Vagina (tissue), 2 donors: ENCODE measurements around the gene ZNF541. TPM values are rescaled to one million over a fixed set of nuclear protein-coding genes. Genes with fewer than 3 reads are reported as not detected.

ENCODE experiments used
- DNase-seq, 2 donors: peaks; one replicate each; pipeline ENCODE4 v3.0.0-alpha.2; 2017; ENCODE audit errors: extremely low spot score in 2 of 2
- H3K27ac ChIP-seq: fragments of 200-600 bp; sonication (generic); one replicate; pipeline ENCODE4 v1.5.1; 2019
- H3K27me3 ChIP-seq: fragments of 200-600 bp; sonication (generic); one replicate; pipeline ENCODE4 v1.5.1; 2019
- H3K36me3 ChIP-seq, 2 donors: fragments of 200-600 bp; sonication (generic); one replicate each; pipeline ENCODE4 v1.5.1; 2017 to 2019
- H3K4me1 ChIP-seq: fragments of 200-600 bp; sonication (generic); one replicate; pipeline ENCODE4 v1.5.1; 2019
- H3K4me3 ChIP-seq, 2 donors: fragments of 200-600 bp; sonication (generic); 1 replicate in 1 of 2; 2 replicates in 1 of 2; pipeline ENCODE4 v1.5.1; 2016 to 2019
- H3K9me3 ChIP-seq: fragments of 200-600 bp; sonication (generic); one replicate; pipeline ENCODE4 v1.5.1; 2019
- POLR2A ChIP-seq, 2 donors: fragments of 450-650 bp; IDR thresholded peaks; one replicate each; pipeline ENCODE4 v1.6.1; 2017; ENCODE audit warnings: antibody characterized with exemption in 2 of 2, mild to moderate bottlenecking in 2 of 2, moderate library complexity in 2 of 2
- POLR2AphosphoS5 ChIP-seq, 2 donors: sonication (generic); formaldehyde crosslinking; IDR thresholded peaks; one replicate each; pipeline ENCODE4 v1.9.0; 2017; ENCODE audit warnings: antibody characterized with exemption in 2 of 2, mild to moderate bottlenecking in 2 of 2, low read depth in 1 of 2; ENCODE audit not compliant: insufficient read depth in 1 of 2
- intact Hi-C: fragments of 100-400 bp; cut with DNase I; formaldehyde crosslinking; loops from one replicate; pipeline ENCODE4 v1.15.1; 2023
- total RNA-seq: library from RNA; depleted of rRNA; stranded (reverse); fragments of >200 nt; gene quantifications from one replicate; pipeline ENCODE4 v1.2.3, GENCODE V29; 2016
- TF ChIP-seq, protein P1 (sequence below), 3 experiments: fragments of 450-650 bp in 2 of 3; fragments of 200-600 bp in 1 of 3; sonication (generic) in 1 of 3; IDR thresholded peaks; one replicate each; pipeline ENCODE4 v1.5.1; 2017 to 2019; ENCODE audit warnings: antibody characterized with exemption in 3 of 3, mild to moderate bottlenecking in 2 of 3, moderate library complexity in 2 of 3

ZNF541 gene
- total RNA-seq, 1 donor from 2014 or later = not detected

DNA sequence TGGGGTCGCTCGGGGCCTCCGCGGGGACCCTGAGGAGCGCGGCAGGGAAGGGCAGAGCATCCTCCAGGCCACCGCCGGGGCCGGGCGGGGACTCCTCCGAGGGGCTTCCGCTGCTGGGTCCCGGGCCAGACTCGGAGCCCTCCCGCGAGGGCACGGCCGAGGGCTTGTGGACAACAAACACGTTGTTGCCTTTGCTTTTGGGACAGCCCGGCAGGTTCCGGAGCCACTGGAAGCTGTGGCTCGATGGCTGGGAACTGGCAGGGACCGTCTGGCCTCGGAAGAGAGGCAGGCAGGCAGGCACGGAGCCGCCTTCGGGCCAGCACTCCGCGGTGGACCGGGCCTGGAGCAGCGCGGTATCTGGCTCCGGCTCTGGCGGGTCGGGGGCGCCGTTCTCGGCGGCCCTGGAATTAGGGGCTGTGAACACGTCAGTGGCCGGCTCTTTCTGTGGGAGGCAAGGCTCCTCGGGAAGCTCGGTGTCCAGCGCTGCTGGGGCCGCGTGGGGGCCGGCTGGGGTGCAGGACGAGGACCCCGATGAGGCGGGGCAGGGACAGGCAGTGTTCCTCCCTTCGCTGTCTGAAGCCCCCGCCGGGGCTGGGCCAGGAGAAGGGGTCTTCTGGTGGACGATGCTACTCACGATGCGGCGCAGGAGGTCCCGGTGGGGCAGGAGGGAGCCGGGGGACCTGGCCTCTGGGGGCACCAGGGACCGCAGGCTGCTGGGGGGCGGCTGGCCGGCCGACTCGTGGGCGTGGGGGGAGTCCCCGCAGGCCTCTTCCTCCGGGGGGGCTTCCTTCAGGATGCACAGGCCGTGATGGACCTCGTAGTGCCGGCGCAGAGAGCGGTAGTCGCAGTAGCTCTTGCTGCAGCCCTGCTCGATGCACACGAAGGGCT, 27.6 kb downstream of the ZNF541 start:
- H3K27ac ChIP-seq = no peak overlapping the region
- no peak for DNase-seq
- no peak for TF ChIP-seq POLR2AphosphoS5 (IDR thresholded peaks at IDR 0.05; ENCODE audit: insufficient read depth in 1 of 2, low read depth in 1 of 2)
- H3K36me3 ChIP-seq = no peaks in the 10 kb centered on the region
- H3K27me3 ChIP-seq = no peaks in the 10 kb centered on the region
- no peaks in the 10 kb centered on the region for H3K9me3 ChIP-seq
- intact Hi-C loops = no loop called here
- H3K4me1 ChIP-seq = peaks cover 9% of the 10 kb centered on the region
- peak overlapping the region in 1 of 2 donors; percentile 23 for H3K4me3 ChIP-seq

DNA sequence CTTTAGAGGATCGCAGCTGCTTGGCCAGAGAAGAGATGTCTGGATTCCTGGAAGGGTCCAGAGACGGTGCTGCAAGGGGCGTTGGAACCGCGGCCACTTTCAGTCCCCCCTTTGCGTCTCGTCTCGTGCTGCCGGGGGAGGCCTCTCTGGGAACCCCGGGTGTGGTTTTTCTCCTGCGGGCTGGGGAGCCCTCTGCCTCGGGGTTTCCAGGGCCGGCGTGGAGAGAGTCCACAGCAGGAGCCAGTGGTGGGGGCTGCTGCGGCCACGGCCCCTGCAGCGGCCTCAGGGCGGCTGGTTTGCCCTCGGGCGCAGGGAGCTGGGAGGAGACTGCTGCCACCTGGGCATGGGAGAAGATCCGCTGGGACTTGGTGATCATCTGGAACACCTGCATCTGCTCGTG, 28.5 kb downstream of the ZNF541 start:
- Histone ChIP-seq H3K27me3 (no peaks in the 10 kb centered on the region), H3K4me3 (no peak overlapping the region), H3K4me1 (peaks cover 9% of the 10 kb centered on the region), H3K9me3 (no peaks in the 10 kb centered on the region), H3K27ac (no peak overlapping the region), H3K36me3 (no peaks in the 10 kb centered on the region)
- intact Hi-C loops = no loop called here
- no peak for TF ChIP-seq POLR2A (IDR thresholded peaks at IDR 0.05)
- TF ChIP-seq, protein P1, sequence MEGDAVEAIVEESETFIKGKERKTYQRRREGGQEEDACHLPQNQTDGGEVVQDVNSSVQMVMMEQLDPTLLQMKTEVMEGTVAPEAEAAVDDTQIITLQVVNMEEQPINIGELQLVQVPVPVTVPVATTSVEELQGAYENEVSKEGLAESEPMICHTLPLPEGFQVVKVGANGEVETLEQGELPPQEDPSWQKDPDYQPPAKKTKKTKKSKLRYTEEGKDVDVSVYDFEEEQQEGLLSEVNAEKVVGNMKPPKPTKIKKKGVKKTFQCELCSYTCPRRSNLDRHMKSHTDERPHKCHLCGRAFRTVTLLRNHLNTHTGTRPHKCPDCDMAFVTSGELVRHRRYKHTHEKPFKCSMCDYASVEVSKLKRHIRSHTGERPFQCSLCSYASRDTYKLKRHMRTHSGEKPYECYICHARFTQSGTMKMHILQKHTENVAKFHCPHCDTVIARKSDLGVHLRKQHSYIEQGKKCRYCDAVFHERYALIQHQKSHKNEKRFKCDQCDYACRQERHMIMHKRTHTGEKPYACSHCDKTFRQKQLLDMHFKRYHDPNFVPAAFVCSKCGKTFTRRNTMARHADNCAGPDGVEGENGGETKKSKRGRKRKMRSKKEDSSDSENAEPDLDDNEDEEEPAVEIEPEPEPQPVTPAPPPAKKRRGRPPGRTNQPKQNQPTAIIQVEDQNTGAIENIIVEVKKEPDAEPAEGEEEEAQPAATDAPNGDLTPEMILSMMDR (IDR thresholded peaks at IDR 0.05) = no peak
- TF ChIP-seq POLR2AphosphoS5 (IDR thresholded peaks at IDR 0.05; ENCODE audit: insufficient read depth in 1 of 2, low read depth in 1 of 2) = no peak
- DNase-seq = no peak

DNA sequence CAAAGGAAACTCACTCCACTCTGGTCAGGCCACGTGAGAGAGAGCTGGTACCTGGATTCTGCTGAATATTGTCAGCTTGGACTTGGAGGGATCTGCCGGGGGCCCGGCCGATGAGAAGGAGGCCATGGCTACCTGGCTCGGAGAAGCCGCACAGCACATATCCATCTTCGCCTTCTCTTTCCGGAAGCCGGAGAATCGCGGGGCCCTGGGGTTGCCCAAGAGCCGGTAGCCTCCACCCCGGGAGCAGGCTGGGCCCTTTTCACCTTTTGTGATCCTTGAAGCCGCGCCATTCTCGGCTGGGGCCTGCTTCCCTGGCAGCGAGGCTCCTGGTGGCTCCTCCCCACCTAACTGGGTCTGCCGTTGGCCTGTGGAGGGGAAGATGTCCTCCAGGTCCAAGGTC, 28.9 kb downstream of the ZNF541 start:
- TF ChIP-seq, protein P1 (IDR thresholded peaks at IDR 0.05) = no peak
- TF ChIP-seq POLR2A (IDR thresholded peaks at IDR 0.05) (no peak), POLR2AphosphoS5 (IDR thresholded peaks at IDR 0.05; ENCODE audit: insufficient read depth in 1 of 2, low read depth in 1 of 2) (no peak)
- intact Hi-C loops = no loop called here
- H3K27me3 ChIP-seq = no peaks in the 10 kb centered on the region
- no peak for DNase-seq
- no peak overlapping the region for H3K4me3 ChIP-seq
- no peak overlapping the region for H3K27ac ChIP-seq
- no peaks in the 10 kb centered on the region for H3K36me3 ChIP-seq
- no peaks in the 10 kb centered on the region for H3K9me3 ChIP-seq
- H3K4me1 ChIP-seq = peaks cover 9% of the 10 kb centered on the region

DNA sequence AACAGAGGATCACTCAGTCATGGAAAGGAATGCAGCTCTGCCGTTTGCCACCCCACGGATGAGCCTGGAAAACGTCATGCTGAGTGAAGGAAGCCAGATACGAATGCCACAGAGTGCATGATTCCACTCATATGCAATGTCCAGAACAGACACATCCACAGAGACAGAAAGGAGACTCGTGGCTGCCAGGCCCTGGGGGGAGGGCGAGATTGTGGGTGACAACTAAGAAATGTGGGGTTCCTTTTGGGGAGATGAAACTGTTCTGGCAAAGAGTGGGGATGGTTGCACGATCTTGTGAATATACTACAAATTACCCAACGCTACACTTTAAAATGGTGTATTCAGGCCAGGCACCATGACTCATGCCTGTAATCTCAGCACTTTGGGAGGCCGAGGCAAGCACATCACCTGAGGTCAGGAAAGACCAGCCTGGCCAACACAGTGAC, 30.9 kb downstream of the ZNF541 start:
- no peak overlapping the region for H3K4me3 ChIP-seq
- intact Hi-C loops = no loop called here
- H3K27ac ChIP-seq = no peak overlapping the region
- TF ChIP-seq POLR2A (IDR thresholded peaks at IDR 0.05) (no peak), POLR2AphosphoS5 (IDR thresholded peaks at IDR 0.05; ENCODE audit: insufficient read depth in 1 of 2, low read depth in 1 of 2) (no peak)
- TF ChIP-seq, protein P1 (IDR thresholded peaks at IDR 0.05) = no peak
- no peaks in the 10 kb centered on the region for H3K9me3 ChIP-seq
- no peaks in the 10 kb centered on the region for H3K27me3 ChIP-seq
- peaks cover 9% of the 10 kb centered on the region for H3K4me1 ChIP-seq
- DNase-seq = no peak
- no peaks in the 10 kb centered on the region for H3K36me3 ChIP-seq

DNA sequence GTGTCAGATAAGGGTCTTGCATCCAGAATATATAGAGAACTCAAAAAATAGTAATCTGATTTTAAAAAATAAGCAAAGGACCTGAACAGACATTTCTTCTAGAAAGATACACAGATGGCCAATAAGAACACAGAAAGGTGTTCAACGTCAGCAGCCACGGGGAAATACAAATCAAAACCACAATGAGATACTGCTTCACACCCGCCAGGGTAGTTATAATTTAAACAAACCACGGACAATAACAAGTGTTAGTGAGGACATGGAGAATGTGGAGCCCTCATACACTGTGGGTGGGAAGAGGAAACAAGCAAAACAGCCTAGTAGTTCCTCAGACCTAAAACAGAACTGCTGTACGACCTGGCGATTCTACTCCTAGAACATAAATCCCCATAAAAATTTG, 31.4 kb downstream of the ZNF541 start:
- no peak overlapping the region for H3K27ac ChIP-seq
- H3K27me3 ChIP-seq = no peaks in the 10 kb centered on the region
- no peak for TF ChIP-seq POLR2AphosphoS5 (IDR thresholded peaks at IDR 0.05; ENCODE audit: insufficient read depth in 1 of 2, low read depth in 1 of 2)
- TF ChIP-seq, protein P1 (IDR thresholded peaks at IDR 0.05) = no peak
- TF ChIP-seq POLR2A (IDR thresholded peaks at IDR 0.05) = no peak
- H3K4me3 ChIP-seq = no peak overlapping the region
- H3K36me3 ChIP-seq = no peaks in the 10 kb centered on the region
- H3K4me1 ChIP-seq = peaks cover 9% of the 10 kb centered on the region
- intact Hi-C loops = no loop called here
- H3K9me3 ChIP-seq = no peaks in the 10 kb centered on the region
- no peak for DNase-seq
